Neuron (in vitro differentiated cells): ENCODE results near the gene EFCAB7.

Experiments used
- H2AFZ ChIP-seq: one replicate; pipeline ENCODE4 v1.6.1; 2013; ENCODE audit warnings: low read depth, mild to moderate bottlenecking, inconsistent platforms, low read length, moderate library complexity
- H3K27me3 ChIP-seq: one replicate; pipeline ENCODE4 v1.6.1; 2013; ENCODE audit warnings: low read length; ENCODE audit not compliant: insufficient read depth
- H3K36me3 ChIP-seq: one replicate; pipeline ENCODE4 v1.6.1; 2013; ENCODE audit warnings: low read length; ENCODE audit not compliant: insufficient read depth
- H3K4me1 ChIP-seq: one replicate; pipeline ENCODE4 v1.6.1; 2013; ENCODE audit warnings: low read length; ENCODE audit not compliant: insufficient read depth
- H3K4me3 ChIP-seq: 2 replicates; pipeline ENCODE4 v1.5.1; 2013; ENCODE audit warnings: mild to moderate bottlenecking, low read length, moderate library complexity
- H3K9me3 ChIP-seq: one replicate; pipeline ENCODE4 v1.6.1; 2013; ENCODE audit warnings: low read length

The EFCAB7 gene

DNA sequence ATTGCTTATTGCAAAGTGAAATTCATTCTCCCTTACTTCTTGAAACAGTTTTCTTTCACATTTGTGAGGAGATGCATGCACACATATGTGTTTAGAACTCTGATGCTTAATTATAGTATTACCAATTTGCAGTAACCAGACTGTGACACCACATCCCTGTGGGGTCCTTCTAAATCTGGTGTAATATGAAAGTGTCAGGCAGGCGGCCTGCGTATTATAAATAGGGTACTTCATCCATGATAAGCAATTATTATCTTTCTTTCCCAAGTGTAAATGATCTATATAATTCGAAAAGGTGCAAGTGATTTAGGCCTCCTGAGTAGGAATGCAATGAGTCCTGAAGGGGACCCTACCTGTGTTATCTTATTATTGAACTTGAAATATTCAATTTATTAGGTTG is 876 bp downstream of the EFCAB7 start:
- Histone ChIP-seq H3K4me1 (peaks cover 16% of the 10 kb centered on the region), H3K9me3 (no peaks in the 10 kb centered on the region), H2AFZ (peak overlapping the region; percentile 78), H3K27me3 (no peaks in the 10 kb centered on the region), H3K36me3 (peaks cover 18% of the 10 kb centered on the region), H3K4me3 (peak overlapping the region; percentile 82)

DNA sequence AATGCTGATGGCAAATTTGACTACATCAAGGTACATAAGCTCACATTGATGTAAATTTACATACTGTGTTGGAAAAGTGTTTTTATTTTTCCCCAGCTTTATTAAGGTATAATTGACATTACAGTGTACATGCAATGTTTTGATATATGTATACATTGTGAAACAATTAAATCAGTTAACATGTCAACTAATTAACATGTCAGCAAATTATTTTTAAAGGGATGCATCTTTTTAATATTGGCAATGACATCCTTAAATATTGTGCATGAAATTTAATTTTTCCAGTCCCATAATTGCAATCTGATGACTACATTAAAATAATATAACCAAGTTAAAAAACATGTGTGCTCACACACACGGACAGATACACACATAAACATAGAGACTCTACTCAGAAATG is 9.4 kb downstream of the EFCAB7 start:
- Histone ChIP-seq H3K27me3 (no peaks in the 10 kb centered on the region), H3K36me3 (peaks cover 21% of the 10 kb centered on the region), H3K4me3 (no peak overlapping the region), H3K4me1 (no peaks in the 10 kb centered on the region), H3K9me3 (no peaks in the 10 kb centered on the region), H2AFZ (no peak overlapping the region)

DNA sequence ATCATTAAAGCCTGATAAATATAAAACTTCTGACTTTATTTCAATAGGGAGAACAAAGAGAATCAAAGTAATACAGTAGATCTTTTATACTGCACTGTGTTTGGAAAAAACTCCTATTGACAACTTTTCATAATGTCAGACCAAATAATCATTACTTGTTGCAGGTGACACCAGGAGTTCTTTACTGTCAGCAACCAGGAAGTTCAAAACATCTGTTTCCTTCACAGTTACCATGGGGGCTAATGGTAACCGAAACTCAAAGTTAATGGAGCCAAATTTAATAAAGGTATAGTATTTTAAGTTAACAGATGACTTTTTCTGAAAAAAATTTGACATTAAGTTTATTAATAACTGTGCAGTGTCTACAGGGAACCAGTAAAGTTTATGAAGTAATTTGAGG is 10.6 kb downstream of the EFCAB7 start:
- Histone ChIP-seq H3K36me3 (peaks cover 15% of the 10 kb centered on the region), H3K9me3 (no peaks in the 10 kb centered on the region), H2AFZ (no peak overlapping the region), H3K4me1 (no peaks in the 10 kb centered on the region), H3K27me3 (no peaks in the 10 kb centered on the region), H3K4me3 (no peak overlapping the region)

DNA sequence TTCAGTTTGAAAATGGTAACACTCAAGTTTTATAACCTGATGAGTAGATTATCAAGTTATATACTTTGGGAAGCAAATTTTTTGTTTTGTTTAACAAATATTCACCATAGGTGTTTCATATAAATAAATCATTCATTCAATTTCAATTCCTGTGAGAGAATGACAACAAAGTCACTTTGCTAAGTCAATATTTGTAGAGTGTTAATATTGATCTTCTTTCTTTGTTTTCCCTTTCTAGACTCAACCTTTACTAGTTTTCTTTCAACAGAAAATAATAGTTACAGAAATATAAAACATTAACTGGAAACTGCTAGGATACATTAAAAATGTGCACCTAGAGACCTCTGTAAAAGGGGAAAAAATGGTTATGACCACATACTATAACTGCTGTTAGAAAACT is 11.1 kb downstream of the EFCAB7 start:
- Histone ChIP-seq H3K9me3 (no peaks in the 10 kb centered on the region), H3K4me3 (no peak overlapping the region), H2AFZ (no peak overlapping the region), H3K27me3 (no peaks in the 10 kb centered on the region), H3K4me1 (no peaks in the 10 kb centered on the region), H3K36me3 (peaks cover 15% of the 10 kb centered on the region)

DNA sequence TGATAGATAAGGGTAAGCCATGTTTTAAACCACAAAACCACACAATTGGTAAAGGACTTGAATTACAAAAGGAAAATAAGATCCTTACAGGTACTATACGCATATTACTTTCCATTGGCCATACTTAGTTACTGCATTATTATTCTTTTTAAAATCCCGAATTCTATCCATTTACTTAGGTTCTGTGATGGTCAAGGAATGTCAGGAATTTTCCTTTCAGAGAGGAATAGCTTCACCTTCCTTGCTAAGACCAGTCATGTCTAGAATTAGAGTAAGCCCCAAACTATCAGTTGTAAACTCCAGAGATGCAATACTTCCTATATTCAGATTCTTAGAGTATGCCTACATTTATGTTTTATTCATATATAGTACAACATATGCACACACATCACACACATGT is 13.7 kb downstream of the EFCAB7 start:
- Histone ChIP-seq H3K9me3 (no peaks in the 10 kb centered on the region), H3K27me3 (no peaks in the 10 kb centered on the region), H3K36me3 (peaks cover 12% of the 10 kb centered on the region), H3K4me3 (no peak overlapping the region), H3K4me1 (no peaks in the 10 kb centered on the region), H2AFZ (no peak overlapping the region)

DNA sequence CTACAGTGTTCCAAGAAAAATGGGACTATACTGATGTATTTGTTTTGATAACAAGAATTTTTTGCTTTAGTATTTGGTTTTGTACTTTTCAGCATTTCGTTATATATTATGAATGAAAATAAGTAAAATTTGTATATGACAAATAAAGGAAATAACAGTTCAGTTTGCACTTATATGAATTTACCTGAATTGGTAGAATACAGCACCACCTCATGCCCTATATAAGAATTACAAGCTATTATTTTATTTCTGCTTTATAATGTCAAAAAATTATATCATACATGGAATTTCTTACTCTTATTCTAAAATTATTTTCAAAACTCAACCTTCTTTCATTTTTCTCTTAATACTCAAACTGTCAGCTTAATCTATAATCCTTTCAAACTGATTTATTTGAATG is 14.6 kb downstream of the EFCAB7 start:
- Histone ChIP-seq H3K36me3 (peaks cover 10% of the 10 kb centered on the region), H3K4me3 (no peak overlapping the region), H3K4me1 (no peaks in the 10 kb centered on the region), H3K9me3 (no peaks in the 10 kb centered on the region), H3K27me3 (no peaks in the 10 kb centered on the region), H2AFZ (no peak overlapping the region)

DNA sequence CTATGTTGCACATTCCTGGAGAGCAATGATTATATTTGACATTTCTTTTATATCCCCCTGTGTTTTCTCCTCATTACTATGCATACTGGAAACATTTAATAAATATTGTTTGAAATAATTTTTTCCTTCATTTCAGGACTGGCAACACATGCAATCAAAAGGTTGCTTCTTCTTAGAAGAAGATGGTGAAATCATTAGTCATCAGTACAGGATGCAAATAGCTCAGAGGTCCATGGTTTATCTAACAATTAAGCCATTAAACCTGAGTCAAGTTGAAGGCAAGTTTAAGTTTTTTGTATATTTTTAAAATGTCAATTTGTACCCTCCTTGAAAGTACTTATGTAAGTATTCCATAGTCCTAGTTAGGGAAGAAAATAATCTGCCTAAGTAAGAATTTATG is 22.5 kb downstream of the EFCAB7 start:
- Histone ChIP-seq H3K4me1 (no peaks in the 10 kb centered on the region), H2AFZ (no peak overlapping the region), H3K27me3 (no peaks in the 10 kb centered on the region), H3K9me3 (no peaks in the 10 kb centered on the region), H3K36me3 (peaks cover 3% of the 10 kb centered on the region), H3K4me3 (no peak overlapping the region)

DNA sequence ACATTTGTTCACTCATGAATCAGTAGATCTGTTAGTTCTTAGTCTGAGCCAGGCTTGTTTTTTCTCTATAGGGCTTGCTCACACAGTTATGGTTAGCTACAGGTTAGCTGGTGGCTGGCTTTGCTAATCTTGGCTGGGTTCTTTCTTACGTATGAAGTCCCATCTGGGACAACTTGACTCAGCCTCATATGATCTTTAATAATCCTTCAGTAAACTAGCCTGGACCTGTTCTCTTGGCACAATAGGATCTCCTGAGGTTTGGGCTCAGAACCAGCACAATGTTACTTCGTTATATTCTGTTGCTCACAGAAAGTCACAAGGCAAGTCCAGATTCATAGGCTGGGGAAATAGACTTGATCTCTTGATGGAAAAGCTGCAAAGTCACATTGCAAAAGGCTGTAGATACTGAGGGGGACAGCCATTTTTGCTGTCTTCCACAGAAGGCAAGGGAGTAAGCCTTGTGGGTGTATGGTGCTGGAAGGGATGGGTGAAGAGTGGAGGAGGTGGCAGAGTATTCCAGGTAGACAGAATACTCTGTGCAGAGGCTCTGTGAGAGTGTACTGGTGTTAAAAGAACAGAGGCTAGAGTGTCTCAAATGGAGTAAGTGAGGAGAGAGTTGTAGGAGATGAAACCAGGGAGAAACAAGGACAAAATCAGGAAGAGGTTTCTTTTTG is 24.4 kb downstream of the EFCAB7 start:
- H3K9me3 ChIP-seq = no peaks in the 10 kb centered on the region
- no peak overlapping the region for H2AFZ ChIP-seq
- no peaks in the 10 kb centered on the region for H3K4me1 ChIP-seq
- H3K4me3 ChIP-seq = no peak overlapping the region
- no peaks in the 10 kb centered on the region for H3K27me3 ChIP-seq
- H3K36me3 ChIP-seq = peaks cover 3% of the 10 kb centered on the region

DNA sequence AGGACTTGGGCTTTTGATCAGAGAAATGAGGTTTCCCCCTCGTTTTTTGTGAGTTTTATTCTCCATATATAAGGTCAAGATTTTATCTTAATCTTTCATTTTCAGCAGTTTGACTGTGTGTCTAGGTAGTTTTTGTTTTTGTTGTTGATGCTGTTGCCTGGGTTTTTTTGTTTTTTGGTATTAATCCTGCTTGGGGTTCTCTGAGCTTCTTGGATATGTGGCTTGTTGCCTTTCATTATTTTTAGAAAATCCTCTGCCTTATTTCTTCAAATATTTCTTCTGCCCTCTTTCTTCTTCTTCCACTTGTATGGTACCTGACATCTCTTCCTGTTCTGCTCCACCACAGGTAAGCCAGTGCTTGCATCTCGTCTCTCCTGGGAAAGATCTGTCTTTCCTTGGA is 25.0 kb downstream of the EFCAB7 start:
- no peak overlapping the region for H2AFZ ChIP-seq
- H3K4me1 ChIP-seq = no peaks in the 10 kb centered on the region
- no peaks in the 10 kb centered on the region for H3K27me3 ChIP-seq
- no peak overlapping the region for H3K4me3 ChIP-seq
- peaks cover 3% of the 10 kb centered on the region for H3K36me3 ChIP-seq
- no peaks in the 10 kb centered on the region for H3K9me3 ChIP-seq

DNA sequence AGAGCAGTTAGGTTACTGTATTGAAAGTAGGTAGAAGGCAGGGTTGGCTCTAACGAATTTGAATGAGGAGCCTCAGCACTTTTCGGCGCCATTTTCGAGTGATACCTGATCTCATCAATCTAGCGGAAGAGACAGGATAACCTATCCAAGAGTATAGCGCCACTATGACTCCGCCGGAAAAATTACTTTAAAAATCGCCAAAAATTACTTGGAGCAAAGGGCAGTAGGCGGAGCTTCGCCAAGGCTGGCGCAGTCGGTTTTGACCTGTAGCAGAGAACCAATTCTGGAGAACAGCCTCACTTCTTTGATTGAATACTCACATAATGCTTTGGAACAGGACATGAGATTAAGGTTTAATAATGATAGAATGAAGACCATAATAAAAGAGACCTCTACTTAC is 25.6 kb downstream of the EFCAB7 start:
- no peaks in the 10 kb centered on the region for H3K27me3 ChIP-seq
- no peak overlapping the region for H2AFZ ChIP-seq
- H3K9me3 ChIP-seq = no peaks in the 10 kb centered on the region
- H3K4me1 ChIP-seq = no peaks in the 10 kb centered on the region
- H3K36me3 ChIP-seq = peaks cover 3% of the 10 kb centered on the region
- no peak overlapping the region for H3K4me3 ChIP-seq

DNA sequence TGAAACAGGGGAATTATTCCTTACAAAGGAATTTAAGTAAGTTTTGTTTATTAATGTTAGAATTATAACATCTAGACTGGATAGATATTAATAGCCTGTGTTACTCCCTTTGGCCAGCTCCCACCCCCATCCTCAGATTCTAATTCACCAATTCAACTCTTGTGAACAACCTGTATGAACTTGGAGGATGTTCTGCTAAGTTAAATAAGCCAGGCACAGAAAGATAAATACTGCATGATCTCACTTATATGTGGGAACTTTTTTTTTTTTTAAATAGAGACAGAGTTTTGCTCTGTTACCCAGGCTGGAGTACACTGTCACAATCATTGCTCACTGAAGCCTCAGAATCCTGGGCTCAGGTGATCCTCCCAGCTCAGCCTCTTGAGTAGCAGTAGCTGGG is 32.2 kb downstream of the EFCAB7 start:
- Histone ChIP-seq H3K27me3 (no peaks in the 10 kb centered on the region), H3K36me3 (peaks cover 1% of the 10 kb centered on the region), H2AFZ (no peak overlapping the region), H3K4me1 (no peaks in the 10 kb centered on the region), H3K9me3 (no peaks in the 10 kb centered on the region), H3K4me3 (no peak overlapping the region)

DNA sequence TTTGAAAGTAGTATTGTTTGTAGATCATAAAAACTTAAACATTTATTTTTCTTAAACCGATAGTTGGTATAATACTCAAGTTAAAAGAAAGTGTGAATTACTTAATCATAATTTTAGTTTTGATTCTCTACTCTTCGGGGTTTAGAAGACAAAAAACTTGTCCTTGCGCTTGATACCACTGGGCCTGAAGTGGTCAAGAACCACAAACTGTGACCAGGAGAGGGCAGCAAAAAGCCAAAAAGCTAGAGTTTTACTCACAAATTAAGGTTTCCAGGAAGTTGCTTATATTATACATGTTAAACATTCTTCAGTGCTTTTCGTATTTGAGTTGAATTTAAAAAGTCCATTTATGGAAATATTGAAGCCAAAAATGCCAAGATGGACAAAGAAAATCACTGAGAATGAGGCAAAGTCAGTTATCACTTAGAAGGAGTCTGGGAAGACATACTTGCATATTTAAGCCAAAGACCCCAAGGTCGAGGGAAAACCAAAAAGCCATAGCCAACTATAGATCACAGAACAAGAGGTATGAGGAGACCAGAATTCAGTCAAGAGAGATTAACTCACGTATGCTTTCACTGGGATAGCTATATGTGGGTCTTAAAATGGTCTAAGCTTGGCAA is 34.2 kb downstream of the EFCAB7 start:
- Histone ChIP-seq H3K9me3 (no peaks in the 10 kb centered on the region), H3K36me3 (peaks cover 1% of the 10 kb centered on the region), H3K27me3 (no peaks in the 10 kb centered on the region), H3K4me1 (no peaks in the 10 kb centered on the region), H3K4me3 (no peak overlapping the region), H2AFZ (no peak overlapping the region)

DNA sequence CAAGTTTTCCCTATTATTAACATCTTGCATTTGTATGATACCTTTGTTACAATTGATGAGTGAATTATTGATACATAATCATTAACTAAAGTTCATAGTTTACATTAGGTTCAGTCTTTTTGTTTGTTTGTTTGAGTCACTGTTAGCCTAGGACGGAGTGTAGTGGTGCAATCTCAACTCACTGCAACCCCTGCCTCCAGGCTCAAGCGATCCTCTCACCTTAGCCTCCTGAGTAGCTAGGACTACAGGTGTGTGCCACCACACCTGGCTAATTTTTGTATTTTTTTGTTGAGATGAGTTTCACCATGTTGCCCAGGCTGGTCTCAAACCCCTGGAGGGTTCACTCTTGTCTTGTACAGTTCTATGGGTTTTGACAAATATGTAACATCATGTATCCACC is 36.0 kb downstream of the EFCAB7 start:
- H2AFZ ChIP-seq = no peak overlapping the region
- no peaks in the 10 kb centered on the region for H3K27me3 ChIP-seq
- H3K36me3 ChIP-seq = peaks cover 1% of the 10 kb centered on the region
- H3K4me1 ChIP-seq = no peaks in the 10 kb centered on the region
- H3K4me3 ChIP-seq = no peak overlapping the region
- H3K9me3 ChIP-seq = no peaks in the 10 kb centered on the region

DNA sequence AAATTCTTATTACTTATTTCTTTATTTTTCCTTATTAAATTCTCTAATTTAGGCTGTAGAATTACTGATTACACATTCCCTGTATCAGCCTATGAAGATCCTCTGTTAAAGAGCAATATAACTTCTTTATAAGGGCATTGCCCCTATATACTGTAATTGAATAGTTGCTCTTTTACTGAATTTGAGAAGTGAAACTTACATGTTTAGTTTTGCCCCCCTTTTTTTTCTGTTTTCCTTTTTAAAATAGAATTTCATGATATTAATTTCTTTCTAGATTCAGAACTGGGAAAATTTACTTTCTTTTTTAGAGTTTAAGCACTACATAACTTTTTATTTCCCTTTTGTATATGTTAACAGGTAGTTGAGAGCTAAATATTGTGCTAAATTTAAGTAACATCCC is 40.4 kb downstream of the EFCAB7 start:
- Histone ChIP-seq H3K36me3 (no peaks in the 10 kb centered on the region), H3K27me3 (no peaks in the 10 kb centered on the region), H3K4me3 (no peak overlapping the region), H3K4me1 (no peaks in the 10 kb centered on the region), H3K9me3 (peaks cover 1% of the 10 kb centered on the region), H2AFZ (no peak overlapping the region)
